Measurements from ENCODE around the gene MAP2K1.

The MAP2K1 gene

DNA sequence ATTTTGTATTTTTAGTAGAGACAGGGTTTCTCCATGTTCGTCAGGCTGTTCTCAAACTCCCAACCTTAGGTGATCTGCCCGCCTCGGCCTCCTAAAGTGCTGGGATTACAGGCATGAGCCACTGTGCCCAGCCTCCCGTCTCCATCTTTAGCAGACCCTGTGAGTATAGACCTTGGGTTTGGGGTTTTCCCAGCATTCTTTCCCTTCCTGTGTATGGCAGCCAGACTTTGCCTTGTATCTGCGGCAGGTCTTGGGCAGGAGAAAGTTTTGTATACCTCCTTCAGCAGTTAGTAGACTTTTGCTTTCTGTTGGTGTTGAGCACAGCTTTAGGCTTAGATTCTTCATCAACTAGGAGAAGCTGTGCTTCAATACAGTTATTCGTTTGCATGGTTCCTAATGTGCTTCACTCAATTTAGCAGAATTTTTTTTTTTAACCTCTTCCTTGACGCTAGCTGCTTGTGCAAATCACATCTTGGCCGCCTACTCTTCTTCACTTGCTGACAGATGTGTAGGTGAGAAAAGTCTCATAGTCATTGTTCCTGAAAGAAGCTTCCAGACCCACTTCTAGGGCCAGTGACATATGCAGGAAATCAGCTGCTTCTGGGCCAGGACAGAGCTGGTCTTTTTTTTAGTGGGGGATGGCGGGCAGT, 38.4 kb downstream of the MAP2K1 start:
- Histone ChIP-seq H4K20me1 (ENCODE audit: control insufficient read depth, insufficient read depth, low read depth, low read length) (peaks cover 25% of the 10 kb centered on the region), H3K9me3 (ENCODE audit: control insufficient read depth, insufficient read depth, low read length) (no peaks in the 10 kb centered on the region), H3K27ac (ENCODE audit: low read depth, low read length) (no peak overlapping the region), H3F3A (ENCODE audit: control insufficient read depth, insufficient read depth) (no peaks in the 10 kb centered on the region), H3K4me2 (ENCODE audit: low read length) (no peak overlapping the region), H3K4me1 (ENCODE audit: control insufficient read depth, low read length) (peaks cover 27% of the 10 kb centered on the region), H3K36me3 (ENCODE audit: control insufficient read depth, low read length) (peaks cover 20% of the 10 kb centered on the region), H3K4me3 (ENCODE audit: low read length) (no peak overlapping the region), H3K79me2 (ENCODE audit: control insufficient read depth, low read length) (peaks cover 93% of the 10 kb centered on the region), H3K9me2 (replicated peaks; ENCODE audit: control insufficient read depth, low read length) (no peaks in the 10 kb centered on the region), H3K27me3 (ENCODE audit: control insufficient read depth, low read length) (no peaks in the 10 kb centered on the region)
- TF ChIP-seq, protein P1, sequence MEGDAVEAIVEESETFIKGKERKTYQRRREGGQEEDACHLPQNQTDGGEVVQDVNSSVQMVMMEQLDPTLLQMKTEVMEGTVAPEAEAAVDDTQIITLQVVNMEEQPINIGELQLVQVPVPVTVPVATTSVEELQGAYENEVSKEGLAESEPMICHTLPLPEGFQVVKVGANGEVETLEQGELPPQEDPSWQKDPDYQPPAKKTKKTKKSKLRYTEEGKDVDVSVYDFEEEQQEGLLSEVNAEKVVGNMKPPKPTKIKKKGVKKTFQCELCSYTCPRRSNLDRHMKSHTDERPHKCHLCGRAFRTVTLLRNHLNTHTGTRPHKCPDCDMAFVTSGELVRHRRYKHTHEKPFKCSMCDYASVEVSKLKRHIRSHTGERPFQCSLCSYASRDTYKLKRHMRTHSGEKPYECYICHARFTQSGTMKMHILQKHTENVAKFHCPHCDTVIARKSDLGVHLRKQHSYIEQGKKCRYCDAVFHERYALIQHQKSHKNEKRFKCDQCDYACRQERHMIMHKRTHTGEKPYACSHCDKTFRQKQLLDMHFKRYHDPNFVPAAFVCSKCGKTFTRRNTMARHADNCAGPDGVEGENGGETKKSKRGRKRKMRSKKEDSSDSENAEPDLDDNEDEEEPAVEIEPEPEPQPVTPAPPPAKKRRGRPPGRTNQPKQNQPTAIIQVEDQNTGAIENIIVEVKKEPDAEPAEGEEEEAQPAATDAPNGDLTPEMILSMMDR (IDR thresholded peaks at IDR 0.05; ENCODE audit: low read depth, low read length, poor library complexity, severe bottlenecking), result no peak
- no peak for TF ChIP-seq EZH2phosphoT487 (IDR thresholded peaks at IDR 0.05; ENCODE audit: borderline replicate concordance, low read length)

DNA sequence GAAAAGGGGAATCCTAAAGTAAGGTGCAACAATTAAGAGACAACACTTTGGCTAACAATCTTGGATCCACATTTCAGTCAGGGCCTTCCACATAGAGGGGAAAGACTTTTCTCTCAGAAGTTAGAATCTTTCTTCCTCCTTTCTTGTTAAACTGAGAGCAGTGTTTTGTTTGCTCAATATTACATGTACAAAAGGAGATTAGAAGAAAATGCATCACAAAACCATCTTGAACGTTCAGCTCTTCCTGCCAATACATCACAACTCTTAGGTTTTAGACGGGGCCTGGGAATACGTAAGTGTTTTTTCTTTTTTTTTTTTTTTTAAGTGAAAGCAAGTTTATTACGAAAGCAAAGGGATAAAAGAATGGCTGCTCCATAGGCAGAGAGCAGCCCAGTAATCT, 39.1 kb downstream of the MAP2K1 start:
- Histone ChIP-seq H3K9me2 (replicated peaks; ENCODE audit: control insufficient read depth, low read length) (no peaks in the 10 kb centered on the region), H3K4me3 (ENCODE audit: low read length) (no peak overlapping the region), H4K20me1 (ENCODE audit: control insufficient read depth, insufficient read depth, low read depth, low read length) (peaks cover 30% of the 10 kb centered on the region), H3F3A (ENCODE audit: control insufficient read depth, insufficient read depth) (no peaks in the 10 kb centered on the region), H3K36me3 (ENCODE audit: control insufficient read depth, low read length) (peaks cover 20% of the 10 kb centered on the region), H3K79me2 (ENCODE audit: control insufficient read depth, low read length) (peaks cover 97% of the 10 kb centered on the region), H3K9me3 (ENCODE audit: control insufficient read depth, insufficient read depth, low read length) (no peaks in the 10 kb centered on the region), H3K27me3 (ENCODE audit: control insufficient read depth, low read length) (no peaks in the 10 kb centered on the region), H3K4me1 (ENCODE audit: control insufficient read depth, low read length) (peaks cover 32% of the 10 kb centered on the region), H3K4me2 (ENCODE audit: low read length) (no peak overlapping the region), H3K27ac (ENCODE audit: low read depth, low read length) (no peak overlapping the region)
- no peak for TF ChIP-seq EZH2phosphoT487 (IDR thresholded peaks at IDR 0.05; ENCODE audit: borderline replicate concordance, low read length)
- TF ChIP-seq, protein P1 (IDR thresholded peaks at IDR 0.05; ENCODE audit: low read depth, low read length, poor library complexity, severe bottlenecking), result no peak

DNA sequence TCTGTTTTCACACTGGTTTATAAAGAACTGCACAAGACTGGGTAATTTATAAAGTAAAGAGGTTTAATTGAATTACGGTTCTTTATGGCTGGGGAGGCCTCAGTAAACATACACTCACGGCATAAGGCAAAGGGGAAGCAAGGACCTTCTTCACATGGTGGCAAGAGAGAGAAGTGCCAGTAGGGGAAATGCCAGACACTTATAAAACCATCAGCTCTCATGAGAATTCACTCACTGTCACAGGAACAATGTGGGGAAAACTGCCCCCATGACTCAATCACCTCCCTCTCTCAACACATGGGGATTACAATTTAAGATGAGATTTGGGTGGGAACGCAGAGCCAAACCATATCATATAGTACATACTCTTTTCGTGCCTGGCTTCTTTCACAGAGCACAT, 42.4 kb downstream of the MAP2K1 start:
- H3K27me3 ChIP-seq (ENCODE audit: control insufficient read depth, low read length), result no peaks in the 10 kb centered on the region
- no peaks in the 10 kb centered on the region for H3K9me3 ChIP-seq (ENCODE audit: control insufficient read depth, insufficient read depth, low read length)
- H3K36me3 ChIP-seq (ENCODE audit: control insufficient read depth, low read length), result peaks cover 41% of the 10 kb centered on the region
- H3F3A ChIP-seq (ENCODE audit: control insufficient read depth, insufficient read depth), result no peaks in the 10 kb centered on the region
- TF ChIP-seq EZH2phosphoT487 (IDR thresholded peaks at IDR 0.05; ENCODE audit: borderline replicate concordance, low read length), result no peak
- TF ChIP-seq, protein P1 (IDR thresholded peaks at IDR 0.05; ENCODE audit: low read depth, low read length, poor library complexity, severe bottlenecking), result no peak
- H3K4me2 ChIP-seq (ENCODE audit: low read length), result no peak overlapping the region
- H3K4me1 ChIP-seq (ENCODE audit: control insufficient read depth, low read length), result peaks cover 49% of the 10 kb centered on the region
- H4K20me1 ChIP-seq (ENCODE audit: control insufficient read depth, insufficient read depth, low read depth, low read length), result peaks cover 48% of the 10 kb centered on the region
- H3K79me2 ChIP-seq (ENCODE audit: control insufficient read depth, low read length), result peaks cover 98% of the 10 kb centered on the region
- no peak overlapping the region for H3K27ac ChIP-seq (ENCODE audit: low read depth, low read length)
- no peaks in the 10 kb centered on the region for H3K9me2 ChIP-seq (replicated peaks; ENCODE audit: control insufficient read depth, low read length)
- no peak overlapping the region for H3K4me3 ChIP-seq (ENCODE audit: low read length)
